ENCODE results near the gene GCK.

GCK gene

DNA sequence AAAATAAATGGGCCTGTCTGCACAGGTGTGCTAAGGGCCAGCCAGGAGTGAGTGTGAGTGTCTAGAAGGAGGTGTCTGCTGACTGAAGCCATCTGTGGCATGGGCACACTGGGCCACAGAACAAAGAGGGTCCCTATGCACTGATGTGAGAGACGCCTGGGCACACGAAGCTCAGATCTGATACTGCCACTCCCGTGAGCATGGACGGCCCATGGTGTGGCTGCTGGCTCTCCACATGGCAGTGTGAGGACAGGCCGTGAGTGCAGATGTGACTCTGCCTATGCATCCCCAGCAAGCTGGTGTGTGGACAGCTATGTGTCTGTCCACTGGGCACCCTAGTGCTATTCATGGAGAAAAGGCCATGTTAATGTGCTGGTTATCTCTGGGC is 35.3 kb downstream of the GCK start:
- DNase-seq = no peak

GRCh38 chr7:44152971-44153947 is 36.0 kb downstream of the GCK start:
- no peak for DNase-seq

DNA sequence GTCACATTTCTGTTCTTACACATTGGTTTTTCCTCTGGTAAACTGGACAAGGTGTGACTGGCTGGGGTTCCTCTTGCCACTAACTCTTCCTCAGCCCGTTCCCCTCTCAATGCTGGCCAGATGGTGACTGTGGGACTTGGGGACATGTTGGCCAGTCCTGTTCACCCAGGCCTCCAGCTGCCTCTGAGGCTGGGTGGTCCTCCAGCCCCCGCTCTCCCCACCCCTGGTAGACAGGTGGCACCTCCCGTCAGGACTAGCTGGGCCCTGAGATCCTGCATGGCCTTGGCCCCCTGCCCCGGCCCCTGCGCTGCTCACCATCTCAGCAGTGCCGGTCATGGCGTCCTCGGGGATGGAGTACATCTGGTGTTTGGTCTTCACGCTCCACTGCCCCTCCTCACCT is 37.3 kb downstream of the GCK start:
- no peak for DNase-seq

DNA sequence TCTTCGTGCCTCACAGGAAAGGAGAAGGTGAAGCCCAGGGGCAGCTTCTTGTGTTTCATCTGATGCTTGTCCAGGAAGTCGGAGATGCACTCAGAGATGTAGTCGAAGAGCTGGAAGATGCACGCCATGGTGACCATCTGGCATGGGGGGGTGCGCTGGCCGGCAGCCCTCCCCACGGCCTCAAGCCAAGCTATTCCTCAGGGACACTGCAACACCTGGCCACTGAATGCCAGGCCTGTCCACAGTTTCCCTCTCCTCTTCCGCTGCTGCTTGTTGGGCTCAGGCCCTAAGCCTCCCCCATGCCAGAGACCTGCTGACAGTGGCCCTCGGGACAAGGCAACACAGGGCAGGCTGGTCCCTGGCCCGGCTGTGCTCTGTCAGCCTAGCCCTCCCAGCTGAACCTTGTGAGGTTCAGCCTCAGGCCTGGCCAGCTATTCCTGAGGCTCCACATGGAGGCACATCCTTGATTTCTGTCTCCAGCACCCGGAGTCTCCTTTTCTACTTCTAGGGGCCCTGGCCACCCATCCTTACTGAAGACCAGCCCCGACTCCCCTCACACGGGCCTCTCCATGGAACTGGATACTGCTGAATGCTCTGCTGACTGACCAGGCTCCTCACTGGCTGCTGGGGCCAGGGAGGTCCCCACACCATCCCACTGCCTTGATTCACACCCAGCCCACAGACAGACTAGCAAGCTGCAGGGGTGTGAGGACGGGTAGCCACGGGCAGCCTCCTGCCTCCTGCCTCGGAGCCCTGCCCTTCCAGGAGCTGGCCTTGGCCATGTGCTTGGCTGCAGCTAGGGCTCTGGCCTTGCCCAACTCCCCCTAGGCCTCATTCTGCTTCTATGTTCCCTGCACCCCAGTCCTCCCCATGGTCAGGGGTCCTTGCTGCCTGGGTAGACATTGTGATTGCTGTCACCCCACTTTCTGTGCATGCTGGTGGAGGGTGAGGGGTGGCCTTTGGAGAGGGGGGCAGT is 38.0 kb downstream of the GCK start:
- no peak for DNase-seq

DNA sequence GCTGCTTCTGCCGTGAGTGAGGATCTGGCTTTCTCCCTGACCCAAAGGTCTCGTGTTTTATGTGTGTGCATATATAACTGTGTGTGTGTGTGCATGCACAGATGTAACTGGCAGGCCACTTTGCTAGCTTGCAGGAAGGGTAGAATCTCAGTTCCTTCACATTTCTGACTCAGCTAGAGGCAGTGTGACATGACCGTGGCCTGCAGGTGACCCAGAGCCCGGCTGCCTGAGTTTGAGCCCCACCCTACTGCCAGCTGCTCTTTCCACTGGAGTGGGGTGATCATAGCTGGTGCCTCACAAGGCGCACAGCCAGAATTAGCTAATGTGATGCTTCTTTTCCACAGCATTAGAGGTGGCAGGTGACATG is 38.8 kb downstream of the GCK start:
- DNase-seq = no peak

DNA sequence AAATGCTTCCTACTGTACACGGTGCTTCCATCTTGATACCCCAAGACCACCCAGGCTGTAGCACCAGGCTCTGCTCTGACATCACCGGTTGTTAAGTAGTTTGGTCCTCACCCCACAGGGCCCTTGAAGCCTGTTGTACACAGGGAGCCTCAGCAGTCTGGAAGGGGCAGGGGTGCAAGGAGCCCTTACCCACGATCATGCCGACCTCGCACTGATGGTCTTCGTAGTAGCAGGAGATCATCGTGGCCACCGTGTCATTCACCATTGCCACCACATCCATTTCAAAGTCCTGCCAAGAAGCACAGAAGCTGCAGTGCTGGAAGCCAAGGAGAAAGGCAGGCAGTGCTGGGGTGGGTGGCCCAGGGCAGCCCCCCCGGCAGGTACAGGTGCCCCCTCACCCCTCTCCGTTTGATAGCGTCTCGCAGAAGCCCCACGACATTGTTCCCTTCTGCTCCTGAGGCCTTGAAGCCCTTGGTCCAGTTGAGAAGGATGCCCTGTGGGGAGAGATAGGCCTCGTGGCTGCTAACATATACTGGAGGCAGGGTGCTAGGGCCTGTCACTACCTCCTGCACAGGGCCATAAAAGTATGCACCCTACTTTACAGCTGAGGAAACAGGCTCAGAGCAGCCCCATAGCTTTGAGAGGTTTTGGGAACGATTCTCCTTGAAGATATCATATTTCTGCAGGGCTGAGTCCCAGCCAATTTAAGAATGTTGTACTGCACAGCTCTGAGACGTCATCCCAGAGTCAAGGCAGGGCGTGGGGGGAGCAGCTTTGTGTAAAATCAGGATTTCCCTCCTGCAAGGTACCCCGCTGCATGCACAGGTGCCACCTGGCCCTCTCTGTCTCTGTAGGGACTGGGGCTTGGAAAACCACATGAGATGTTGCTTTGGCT is 39.4 kb downstream of the GCK start:
- no peak for DNase-seq

DNA sequence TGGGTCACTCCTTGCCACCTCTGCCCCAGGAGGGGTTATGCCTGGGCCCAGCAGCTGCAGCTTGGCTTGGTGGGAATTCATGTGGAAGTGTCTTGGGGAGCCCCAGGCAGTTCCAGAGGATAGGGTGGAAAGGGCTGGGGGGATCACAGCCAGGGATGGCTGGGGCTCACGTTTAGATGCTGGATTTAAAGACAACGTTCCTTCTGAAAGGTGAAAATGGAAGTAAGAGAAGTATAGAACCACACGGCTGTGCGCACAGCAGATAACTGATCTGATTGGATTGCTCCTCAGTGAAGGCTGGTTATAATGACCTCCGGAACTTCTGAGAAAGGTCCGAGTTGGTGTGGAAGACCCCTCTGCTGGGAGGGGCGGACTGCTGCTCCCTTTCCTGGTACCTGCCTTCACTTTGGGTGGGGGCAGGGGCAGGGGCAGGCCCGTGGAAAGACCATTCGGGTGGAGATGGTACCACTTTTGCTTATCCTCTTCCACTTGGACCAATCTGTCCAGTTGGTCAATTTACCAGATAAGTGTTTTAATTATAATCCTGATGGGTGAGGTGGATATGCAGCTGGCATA is 40.2 kb downstream of the GCK start:
- DNase-seq = no peak

GRCh38 chr7:44148166-44148565 is 41.1 kb downstream of the GCK start:
- no peak for DNase-seq

DNA sequence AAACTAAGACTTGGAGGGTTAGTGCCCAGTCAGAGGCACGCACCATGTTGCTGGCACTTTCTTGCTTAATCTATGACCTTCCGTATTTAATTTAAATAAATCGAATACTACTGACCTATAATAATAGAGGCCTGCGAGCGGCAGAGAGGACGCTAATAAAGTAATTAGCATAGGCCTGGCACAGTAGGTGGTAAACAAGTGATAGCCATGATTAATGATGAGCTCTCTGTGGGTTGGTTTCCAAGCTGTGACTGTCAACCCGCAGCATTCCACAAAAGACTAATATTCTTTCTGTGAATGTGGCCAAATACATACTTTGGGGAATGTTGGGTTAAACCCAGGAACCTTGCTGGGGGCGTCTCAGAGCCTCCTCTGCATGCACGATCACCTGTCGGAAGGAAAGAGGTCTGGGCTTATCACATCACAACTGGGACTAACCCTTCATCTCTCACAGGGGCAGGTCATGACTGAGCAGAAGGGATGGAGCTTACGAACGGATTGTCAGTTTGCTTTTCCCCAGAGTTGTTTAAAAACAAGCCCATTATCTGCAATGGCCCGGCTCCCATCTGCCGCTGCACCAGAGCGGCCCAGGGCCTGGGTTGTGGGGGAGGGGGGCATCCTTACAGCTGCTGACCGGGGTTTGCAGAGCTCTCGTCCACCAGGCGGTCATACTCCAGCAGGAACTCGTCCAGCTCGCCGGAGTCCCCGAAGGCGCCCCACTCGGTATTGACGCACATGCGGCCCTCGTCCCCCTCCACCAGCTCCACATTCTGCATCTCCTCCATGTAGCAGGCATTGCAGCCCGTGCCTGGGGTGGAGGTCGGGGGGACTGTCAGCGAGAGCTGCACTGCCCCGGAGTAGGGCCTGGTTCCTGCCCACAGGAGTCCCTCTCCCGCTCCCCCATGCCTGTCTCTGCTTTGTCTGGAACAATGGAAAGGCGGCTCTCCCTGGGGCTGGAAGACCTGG is 41.9 kb downstream of the GCK start:
- no peak for DNase-seq

GRCh38 chr7:44145969-44146911 is 43.0 kb downstream of the GCK start:
- no peak for DNase-seq

DNA sequence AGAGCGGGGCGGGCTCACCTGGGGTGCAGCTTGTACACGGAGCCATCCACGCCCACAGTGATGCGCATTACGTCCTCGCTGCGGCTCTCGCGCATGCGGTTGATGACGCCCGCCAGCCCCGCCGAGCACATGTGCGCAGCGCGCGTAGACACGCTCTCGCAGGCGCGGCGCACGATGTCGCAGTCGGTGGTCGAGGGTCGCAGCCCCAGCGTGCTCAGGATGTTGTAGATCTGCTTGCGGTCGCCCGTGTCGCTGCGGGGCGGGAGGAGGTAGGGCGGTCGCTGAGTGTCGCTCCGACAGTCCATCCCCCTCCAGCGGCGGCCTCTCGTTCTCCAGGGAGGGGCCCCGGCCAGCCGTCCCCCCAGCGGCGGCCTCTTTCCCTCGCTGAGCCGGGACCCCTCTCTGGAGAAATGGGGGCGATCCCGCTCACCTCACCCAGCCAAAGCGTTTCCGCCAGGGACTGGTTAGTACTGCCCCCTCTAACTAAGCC is 43.7 kb downstream of the GCK start:
- no peak for DNase-seq

DNA sequence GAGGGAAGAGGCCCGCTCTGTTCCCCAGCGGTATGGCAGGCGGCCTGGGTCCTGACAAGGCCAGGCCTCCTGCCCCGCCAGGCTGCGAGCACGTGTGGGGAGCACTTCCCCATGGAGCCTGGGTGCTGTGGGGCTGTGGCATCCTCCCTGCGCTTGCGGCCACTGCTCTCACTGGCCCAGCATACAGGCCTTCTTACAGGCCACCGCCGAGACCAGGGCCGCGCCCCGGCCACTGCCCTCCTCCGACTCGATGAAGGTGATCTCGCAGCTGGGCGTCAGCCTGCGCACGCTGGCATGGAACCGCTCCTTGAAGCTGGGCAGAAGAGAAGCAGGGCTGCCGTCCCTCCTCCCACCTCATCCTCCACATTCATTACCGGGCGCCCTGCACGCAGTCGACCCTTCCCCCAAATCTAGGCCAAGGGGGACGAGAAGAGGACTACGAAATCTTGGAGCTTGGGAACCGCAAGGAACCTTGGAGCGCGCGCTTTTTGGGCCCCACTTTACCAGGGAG is 44.2 kb downstream of the GCK start:
- DNase-seq = no peak

- DNase-seq = no peak
Measured at GRCh38 chr7:44144426-44144967, 44.7 kb downstream of the GCK start.

GRCh38 chr7:44143646-44144250 is 45.5 kb downstream of the GCK start:
- no peak for DNase-seq

- DNase-seq = no peak
Measured at GRCh38 chr7:44142028-44142427, 47.2 kb downstream of the GCK start.

GRCh38 chr7:44141221-44141850 is 47.9 kb downstream of the GCK start, which contains the start of gene MYL7:
Gene MYL7, minus strand, starts transcription at chr7:44141332. Its CDS starts 27 bp downstream, at chr7:44141305.
- no peak for DNase-seq

DNA sequence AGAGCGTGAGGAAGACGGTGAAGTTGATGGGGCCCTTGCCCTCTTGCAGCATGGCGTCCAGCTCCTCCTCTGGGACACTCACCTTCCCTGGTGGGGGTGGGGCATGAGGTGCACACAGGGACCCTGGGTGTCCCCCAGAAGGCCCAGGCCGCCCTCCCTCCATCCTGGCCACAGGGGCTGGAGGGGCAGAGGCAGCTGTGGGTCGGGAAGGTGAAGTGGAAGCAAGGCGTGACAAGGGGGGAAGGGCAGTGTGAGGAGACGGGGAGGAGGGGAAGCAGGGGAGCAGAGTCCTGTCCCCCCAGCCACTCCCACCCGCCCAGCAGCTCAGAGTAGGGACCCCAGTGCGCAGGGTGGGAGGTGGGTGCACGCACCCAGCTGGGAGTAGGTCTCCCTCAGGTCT is 48.9 kb downstream of the GCK start:
- DNase-seq = no peak

Data from NCI-H1436 (cell line).